ENCODE data around the gene P2RY8.
"Not testable (repeated sequence)": the region's sequence is repeated elsewhere in the genome, so short reads cannot be mapped to it uniquely, and the experiment has no call there.

The P2RY8 gene

DNA sequence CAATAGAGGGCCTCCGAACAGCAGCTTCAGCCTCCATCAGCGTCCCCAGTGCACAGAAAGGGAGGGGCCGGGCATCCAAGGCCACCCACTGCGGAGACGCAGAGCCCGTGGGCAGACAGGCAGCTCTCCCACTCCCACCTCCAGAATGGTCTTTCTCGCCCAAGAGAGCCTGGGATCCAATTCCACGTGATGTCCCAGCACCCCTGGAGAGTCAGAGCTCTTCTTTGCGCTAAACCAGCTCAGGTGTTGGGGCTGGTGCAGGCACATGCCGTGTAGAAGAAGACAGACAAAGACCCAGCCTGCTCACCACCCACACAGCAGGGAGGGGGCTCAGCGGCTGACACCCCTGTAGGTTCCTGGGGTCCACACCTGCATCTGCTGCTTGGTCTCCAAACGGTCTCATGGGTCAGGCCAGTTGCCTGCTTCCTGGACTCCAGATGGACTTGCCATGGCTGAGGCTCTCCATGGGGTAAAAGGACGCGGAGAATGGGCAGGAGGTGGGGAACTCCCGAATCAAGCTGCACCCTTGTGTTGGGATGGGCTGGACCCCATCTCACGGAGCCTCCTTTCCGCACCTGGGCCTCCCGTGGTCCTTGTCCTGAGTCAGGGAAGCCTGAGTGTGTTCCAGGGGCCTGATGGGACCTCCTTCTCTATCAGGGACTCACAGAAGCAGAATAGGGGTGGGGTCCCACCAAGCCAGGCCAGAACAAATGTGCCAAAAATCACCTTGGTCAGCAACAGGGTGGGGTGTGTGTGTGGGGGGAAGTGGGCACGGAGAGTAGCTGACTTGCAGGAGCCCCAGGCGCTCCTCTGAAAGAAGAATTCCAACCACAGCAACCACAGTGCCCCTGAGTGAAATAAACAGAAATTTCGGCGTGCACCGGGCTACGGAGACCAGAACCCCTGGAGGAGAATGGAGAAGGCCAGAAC, 72.7 kb downstream of the P2RY8 start:
- DNase-seq (ENCODE audit: low read depth), result no peak

DNA sequence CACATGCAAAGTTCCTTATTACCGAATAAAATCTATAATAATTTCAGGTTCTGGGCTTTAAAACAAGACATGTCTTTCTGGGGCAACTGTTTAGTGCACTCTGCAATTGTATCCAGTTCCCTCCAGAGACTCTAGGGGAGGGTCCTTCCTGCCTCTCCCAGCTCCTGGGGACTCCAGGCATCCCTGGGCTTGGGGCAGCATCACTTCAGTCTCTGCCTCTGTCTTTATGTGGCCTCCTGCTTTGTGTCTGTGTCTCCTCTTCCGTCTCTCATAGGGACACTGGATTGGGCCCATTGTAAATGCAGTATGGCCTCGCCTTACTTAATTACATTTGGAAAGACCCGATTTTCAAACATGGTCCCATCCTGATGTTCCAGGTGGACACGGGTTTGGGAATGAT, 73.4 kb downstream of the P2RY8 start:
- DNase-seq (ENCODE audit: low read depth), result no peak

DNA sequence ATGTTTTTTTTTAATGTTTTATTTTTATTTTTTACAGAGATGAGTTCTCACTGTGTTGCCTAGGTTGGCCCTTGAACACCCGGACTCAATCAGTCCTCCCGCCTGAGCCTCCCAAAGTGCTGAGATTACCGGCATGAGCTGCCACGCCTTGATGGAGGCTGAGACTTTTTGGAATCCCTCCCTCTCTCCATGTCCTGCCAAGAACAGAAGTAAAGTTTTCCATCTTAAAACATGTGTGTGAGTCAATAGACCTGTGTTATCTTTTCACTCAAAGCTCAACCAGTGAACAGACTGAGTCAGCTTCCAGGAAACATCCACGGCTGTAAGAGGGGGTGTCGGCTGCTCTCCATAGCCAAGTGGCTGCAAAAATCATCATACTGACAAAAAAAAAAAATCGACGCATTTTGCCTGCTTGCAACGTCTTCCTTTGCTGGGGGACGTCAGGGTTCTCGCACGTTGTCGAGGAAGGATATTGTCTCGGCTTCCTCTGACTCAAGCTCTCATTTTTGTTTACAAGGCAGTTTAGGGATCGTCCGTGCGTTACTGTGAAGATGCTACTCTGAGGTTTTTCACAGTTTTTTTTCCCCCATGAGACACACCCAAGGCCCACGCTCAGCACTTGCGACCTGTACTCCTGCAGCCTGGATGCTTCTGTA, 74.3 kb downstream of the P2RY8 start:
- DNase-seq (ENCODE audit: low read depth), result peak; percentile 61

DNA sequence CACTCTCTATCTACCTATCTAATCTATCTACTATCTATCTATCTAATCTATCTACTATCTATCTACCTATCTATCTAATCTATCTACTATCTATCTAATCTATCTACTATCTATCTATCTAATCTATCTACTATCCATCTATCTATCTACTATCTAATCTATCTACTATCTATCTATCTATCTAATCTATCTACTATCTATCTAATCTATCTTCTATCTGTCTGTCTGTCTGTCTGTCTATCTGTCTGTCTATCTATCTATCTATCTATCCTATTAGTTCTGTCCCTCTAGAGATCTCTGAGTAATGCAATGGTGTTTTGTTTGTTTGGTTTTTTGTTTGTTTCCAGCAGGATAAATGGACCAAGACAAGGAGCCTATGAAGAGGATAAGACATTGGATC, 74.9 kb downstream of the P2RY8 start:
- no peak for DNase-seq (ENCODE audit: low read depth)

DNA sequence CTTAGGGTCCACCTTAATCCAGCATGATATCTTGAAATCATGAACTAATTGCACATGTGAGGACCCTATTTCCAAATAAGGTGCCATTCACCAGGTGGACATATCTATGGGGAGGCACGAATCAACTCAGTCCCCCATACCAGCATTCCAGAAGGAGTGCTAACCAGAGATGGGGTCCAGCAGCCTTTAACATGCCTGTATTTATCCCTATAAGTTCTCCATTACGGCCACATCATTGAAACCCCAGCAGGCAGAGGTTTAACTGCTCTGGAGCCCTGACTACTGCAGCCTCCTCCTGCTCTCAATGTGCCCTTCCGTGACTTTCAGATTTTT, 81.1 kb downstream of the P2RY8 start:
- DNase-seq (ENCODE audit: low read depth), result no peak

DNA sequence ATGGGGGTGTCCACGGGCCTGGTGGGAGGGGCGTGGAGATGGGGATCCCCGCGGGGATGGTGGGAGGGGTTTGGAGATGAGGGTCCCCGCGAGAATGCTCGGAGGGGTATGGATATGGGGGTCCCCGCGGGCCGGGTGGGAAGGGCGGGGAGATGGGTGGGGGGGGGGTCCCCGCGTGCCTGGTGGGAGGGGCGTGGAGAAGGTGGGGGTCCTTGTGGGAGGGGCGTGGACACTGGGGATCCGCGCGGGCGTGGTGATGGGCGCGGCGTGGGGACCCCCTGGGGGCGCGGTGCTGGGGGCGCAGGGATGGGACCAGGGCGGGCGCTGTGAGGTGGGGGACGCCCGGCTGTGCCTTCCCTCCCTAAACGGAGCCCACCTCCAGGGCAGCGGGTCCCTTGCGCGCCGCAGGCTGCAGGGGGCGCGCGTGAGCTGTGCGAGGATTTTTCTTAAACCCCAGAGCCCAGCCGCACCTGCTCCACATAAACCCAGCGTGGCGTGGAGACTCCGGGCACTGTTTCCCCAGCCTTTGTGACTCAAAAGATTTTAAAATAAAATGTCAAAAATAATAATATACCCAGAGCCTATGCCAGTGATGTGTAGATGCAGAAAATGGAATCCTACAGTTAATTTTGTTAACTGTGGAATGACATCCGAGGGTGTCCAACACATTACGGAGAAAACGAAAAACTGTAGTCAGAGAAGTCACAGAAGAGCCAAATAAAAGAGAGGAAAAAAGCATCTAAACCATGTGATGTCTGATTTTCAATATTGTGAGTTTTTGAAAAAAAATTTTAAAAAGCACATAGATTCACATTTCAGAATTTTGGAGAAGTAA, 82.8 kb downstream of the P2RY8 start:
- peak; percentile 82 for DNase-seq (ENCODE audit: low read depth)

DNA sequence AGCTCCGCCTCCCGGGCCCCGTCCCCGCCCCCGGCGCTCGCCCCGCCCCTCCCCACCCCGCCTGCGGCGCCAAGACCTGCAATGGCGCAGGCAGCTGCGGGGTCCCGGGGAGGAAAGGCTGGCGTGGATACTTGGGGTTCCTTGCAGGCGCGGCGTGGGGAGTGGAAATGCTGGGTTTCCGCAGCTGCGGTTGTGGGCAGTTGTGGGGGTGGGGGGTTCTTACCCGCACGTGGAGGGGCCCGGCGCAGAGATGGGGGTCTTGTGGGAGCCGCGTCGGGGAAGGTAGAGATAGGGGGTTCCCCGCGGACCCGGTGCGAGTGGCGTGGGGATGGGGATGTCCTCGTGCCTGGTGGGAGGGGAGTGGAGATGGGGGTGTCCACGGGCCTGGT, 83.6 kb downstream of the P2RY8 start:
- DNase-seq (ENCODE audit: low read depth), result no peak

DNA sequence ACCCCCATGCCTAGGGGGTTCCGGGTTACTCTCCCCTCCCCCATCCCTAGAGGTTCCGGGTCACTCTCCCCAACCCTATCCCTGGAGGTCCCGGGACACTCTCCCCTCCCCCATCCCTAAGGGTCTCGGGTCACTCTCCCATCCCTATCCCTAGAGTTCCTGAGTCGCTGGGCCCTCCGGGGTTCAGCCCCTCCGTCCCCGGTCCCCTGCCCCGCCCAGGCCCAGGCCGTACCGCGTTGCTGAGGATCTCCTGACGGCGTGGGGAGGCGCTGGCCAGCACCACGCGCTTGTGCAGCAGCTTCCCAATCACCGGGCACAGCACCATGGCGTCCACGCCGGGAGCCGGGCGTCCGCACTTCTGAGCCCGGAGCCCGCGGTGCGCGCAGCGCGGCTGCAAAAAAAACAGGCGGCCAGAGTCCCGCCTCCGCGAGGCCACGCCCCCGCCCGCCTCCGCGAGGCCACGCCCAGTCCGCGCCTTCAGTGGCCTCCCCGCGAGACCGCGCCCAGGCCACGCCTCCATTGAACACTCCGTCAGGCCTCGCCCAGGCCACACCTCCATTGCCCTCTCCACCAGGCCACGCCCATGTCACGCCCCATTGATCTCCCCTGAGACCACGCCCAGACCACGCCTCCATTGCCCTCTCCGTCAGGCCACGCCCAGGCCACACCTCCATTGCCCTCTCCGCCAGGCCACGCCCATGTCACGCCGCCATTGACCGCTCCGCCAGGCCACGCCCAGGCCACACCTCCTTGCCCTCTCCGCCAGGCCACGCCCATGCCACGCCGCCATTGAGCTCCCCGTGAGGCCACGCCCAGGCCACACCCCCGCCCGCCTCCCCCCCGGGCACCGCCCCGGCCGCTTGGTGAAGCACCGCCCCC, 84.2 kb downstream of the P2RY8 start, which contains the start of gene ASMTL:
Gene ASMTL (minus strand): TSS at position 394 of the 879 bp plus-strand sequence. CDS start 69 bp downstream, at position 325.
- peak; percentile 100 for DNase-seq (ENCODE audit: low read depth)

DNA sequence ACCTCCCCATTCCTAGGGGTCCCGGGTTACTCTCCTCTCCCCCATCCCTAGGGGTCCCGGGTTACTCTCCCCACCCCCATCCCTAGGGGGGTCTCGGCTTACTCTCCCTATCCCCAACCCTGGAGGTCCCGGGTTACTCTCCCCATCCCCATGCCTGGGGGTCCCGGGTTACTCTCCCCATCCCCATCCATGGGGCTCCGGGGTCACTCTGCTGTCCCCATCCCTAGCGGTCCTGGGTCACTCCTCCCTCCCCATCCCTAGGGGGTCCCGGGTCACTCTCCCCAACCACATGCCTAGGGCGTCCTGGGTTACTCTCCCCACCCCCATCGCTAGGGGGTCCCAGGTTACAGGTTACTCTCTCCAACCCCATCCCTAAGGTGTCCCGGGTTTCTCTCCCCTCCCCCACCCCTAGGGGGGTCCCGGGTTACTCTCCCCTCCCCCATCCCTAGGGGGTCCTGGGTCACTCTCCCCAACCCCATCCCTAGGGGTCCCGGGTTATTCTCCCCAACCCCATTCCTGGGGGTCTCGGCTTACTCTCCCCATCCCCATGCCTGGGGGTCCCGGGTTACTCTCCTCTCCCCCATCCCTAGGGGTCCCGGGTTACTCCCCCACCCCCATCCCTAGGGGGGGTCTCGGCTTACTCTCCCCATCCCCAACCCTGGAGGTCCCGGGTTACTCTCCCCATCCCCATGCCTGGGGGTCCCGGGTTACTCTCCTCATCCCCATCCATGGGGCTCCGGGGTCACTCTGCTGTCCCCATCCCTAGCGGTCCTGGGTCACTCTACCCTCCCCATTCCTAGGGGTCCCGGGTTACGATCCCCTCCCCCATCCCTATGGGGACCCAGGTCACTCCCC, 85.1 kb downstream of the P2RY8 start:
- DNase-seq (ENCODE audit: low read depth), result no peak

DNA sequence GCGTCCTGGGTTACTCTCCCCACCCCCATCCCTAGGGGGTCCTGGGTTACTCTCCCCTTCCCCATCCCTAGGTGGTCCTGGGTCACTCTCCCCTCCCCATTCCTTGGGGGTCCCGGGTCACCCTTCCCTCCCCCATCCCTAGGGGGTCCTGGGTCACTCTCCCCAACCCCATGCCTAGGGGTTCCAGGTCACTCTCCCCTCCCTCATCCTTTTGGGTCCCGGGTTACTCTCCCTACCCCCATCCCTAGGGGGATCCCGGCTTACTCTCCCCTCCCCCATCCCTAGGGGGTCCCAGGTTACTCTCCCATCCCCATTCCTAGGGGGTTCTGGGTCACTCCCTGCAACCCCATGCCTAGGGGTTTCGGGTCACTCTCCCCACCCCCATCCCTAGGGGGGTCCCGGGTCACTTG, 85.7 kb downstream of the P2RY8 start:
- DNase-seq (ENCODE audit: low read depth), result no peak

DNA sequence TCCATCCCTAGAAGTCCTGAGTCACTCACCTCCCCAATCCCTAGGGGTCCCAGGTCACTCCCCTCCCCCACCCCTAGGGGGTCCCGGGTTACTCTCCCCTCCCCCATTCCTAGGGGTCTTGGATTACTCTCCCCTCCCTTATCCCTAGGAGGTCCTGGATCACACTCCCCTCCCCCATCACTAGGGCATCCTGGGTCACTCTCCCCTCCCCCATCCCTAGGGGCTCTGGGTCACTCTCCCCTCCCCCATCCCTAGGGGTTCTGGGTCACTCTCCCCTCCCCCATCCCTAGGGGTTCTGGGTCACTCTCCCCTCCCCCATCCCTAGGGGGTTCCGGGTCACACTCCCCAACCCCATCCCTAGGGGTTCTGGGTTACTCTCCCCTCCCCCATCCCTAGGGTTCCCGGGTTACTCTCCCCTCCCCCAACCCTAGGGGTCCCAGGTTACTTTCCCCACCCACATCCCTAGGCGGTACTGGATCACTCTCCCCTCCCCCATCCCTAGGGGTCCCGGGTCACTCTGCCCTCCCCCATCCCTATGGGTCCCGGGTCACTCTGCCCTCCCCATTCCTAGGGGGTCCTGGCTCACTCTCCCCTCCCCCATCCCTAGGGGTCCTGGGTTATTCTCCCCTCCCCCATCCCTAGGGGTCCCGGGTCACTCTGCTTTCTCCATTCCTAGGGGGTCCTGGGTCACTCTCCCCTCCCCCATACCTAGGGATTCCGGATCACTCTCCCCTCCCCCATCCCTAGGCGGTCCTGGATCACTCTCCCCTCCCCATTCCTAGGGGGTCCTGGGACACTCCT, 86.4 kb downstream of the P2RY8 start:
- no peak for DNase-seq (ENCODE audit: low read depth)

DNA sequence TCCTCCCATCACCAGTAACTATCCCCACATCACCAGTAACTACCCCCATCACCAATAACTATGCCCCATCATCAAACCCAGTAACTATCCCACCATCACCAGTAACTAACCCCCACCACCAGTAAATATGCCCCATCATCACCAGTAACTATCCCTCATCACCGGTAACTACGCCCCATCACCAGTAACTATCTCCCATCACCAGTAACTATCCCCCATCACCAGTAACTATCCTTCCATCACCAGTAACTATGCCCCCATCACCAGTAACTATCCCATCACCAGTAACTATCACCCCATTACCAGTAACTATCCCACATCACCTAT, 87.2 kb downstream of the P2RY8 start:
- no peak for DNase-seq (ENCODE audit: low read depth)

DNA sequence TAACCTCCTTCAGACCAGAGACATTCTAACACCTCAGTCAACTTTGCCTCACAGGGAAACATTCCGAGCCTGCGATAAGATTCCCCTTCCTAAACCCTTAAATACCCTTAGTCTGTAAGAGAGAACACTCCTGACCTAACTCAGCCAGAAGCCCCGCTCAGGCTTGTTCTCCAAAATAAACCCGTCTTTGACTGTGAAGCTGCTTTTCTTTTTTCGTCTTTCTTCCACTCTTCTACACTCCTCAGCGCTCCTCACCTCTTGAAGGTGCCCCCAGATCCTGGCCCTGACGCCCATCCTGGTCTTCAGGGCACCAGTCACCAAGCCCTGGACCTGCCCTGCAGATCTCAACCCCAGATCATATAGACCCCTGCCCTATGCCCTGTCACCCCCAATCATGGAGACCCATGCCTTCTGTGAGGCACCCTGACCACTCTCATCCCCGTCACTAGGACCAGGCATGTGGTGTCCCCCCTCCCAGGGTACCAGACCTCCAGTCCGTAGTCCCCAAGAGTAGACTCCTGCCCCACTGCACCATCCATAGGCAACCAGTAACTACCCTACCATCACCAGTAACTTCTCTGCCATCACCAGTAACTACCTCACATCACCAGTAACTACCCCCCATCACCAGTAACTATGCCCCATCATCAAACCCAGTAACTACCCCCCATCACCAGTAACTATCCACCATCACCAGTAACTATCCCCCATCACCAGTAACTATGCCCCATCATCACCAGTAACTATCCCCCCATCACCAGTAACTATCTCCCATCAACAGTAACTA, 87.8 kb downstream of the P2RY8 start:
- no peak for DNase-seq (ENCODE audit: low read depth)

DNA sequence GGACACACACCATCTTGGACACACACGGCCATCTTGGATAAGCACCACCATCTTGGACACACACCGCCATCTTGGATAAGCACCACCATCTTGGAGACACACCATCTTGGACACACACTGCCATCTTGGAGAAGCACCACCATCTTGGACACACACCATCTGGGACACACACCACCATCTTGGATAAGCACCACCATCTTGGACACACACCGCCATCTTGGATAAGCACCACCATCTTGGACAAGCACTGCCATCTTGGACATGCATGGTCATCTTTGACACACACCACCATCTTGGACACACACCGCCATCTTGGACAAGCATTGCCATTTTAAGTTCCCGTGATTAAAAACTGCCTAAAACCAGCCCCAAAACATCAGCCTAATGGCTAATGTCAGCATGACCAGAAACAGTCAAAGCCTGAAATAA, 88.4 kb downstream of the P2RY8 start:
- DNase-seq (ENCODE audit: low read depth), result not testable (repeated sequence)

DNA sequence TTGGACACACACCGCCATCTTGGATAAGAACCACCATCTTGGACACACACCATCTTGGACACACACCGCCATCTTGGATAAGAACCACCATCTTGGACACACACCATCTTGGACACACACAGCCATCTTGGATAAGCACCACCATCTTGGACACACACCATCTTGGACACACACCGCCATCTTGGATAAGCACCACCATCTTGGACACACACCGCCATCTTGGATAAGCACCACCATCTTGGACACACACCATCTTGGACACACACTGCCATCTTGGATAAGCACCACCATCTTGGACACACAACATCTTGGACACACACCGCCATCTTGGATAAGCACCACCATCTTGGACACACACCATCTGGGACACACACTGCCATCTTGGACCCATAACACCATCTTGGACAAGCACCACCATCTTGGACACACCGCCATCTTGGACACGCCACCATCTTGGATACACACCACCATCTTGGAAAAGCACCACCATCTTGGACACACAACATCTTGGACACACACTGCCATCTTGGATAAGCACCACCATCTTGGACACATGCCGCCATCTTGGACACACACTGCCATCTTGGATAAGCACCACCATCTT, 88.9 kb downstream of the P2RY8 start:
- not testable (repeated sequence) for DNase-seq (ENCODE audit: low read depth)

DNA sequence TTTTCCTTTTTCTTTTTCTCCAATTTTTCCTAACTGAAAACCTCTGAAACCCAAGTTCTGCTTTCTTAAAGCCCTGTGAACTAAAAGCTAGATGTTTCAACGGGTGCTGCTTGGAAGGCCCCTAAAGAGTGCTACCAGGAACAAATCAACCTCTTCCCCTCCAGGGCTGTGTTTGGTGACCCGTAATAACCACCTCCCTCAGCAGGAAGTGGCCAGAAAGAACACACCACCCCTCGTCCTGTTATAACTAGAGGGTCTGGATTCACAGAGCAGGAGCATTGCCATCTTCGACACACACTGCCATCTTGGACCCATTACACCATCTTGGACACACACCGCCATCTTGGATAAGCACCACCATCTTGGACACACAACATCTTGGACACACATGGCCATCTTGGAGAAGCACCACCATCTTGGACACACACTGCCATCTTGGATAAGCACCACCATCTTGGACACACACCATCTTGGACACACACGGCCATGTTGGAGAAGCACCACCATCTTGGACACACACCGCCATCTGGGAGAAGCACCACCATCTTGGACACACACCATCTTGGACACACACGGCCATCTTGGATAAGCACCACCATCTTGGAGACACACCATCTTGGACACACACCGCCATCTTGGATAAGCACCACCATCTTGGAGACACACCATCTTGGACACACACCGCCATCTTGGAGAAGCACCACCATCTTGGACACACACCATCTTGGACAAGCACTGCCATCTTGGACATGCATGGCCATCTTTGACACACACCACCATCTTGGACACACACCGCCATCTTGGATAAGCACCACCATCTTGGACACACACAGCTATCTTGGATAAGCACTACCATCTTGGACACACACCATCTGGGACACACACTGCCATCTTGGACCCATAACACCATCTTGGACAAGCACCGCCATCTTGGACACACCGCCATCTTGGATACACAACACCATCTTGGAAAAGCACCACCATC, 89.7 kb downstream of the P2RY8 start:
- DNase-seq (ENCODE audit: low read depth), result not testable (repeated sequence)
